HG03025 (cell line): ENCODE data around the gene DNAH8.
"Not testable (repeated sequence)": the region's sequence is repeated elsewhere in the genome, so short reads cannot be mapped to it uniquely, and the experiment has no call there.

Source experiments
- ATAC-seq: cut with Tn5 transposase; IDR thresholded peaks from one replicate; pipeline ENCODE4 v1.9.1; 2021; ENCODE audit warnings: mild to moderate bottlenecking, moderate library complexity; ENCODE audit not compliant: unreplicated experiment, low FRiP score

The DNAH8 gene

DNA sequence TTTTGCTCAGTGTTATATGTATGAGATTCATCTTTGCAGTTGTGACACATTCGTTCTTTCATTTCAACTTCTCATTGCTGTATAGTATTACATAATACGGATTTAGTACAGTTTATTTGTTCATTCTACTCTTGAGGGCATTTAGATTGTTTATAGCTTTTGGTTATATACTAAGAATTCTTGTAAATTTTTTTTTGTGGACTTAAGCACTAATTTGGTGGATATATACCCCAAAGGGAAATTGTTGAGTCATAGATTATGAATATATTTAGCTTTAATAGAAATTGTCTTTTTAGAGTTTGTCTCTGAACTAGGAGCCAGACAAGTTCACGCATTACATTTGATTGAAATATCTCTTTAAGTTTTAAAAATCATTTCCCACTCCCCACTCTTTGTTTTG, 79.6 kb downstream of the DNAH8 start:
- ATAC-seq, result no peak

DNA sequence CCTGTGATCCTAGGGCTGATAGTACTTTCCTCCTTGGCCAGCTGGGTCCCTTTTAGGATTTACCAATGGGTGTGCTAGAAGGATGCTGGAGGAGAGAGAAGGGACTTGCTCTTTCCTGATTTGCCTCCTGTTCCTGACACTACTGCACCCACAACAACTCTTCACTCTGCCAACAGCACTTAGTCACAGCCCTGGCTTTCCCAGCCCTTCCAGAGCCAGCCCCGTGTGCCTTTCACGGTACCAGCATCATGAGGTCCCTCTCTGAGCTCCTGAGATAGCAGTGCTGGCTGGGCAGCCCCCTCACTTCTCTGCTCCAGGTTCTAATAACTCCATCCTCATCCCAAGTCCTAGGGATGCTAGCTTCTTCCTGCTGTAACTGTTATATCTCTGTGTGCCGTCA, 80.9 kb downstream of the DNAH8 start:
- ATAC-seq, result no peak

DNA sequence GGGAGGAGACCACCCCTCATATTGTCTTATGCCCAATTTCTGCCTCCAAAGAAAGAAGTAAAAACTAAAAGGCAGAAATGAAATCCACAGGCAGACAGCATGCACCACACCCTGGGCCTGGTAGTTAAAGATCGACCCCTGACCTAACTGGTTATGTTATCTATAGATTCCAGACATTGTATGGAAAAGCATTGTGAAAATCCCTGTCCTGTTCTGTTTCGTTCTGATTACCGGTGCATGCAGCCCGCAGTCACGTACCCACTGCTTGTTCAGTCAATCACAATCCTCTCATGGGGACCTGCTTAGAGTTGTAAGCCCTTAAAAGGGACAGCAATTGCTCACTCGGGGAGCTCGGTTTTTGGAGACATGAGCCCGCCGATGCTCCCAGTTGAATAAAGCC, 81.3 kb downstream of the DNAH8 start:
- not testable (repeated sequence) for ATAC-seq

- no peak for ATAC-seq
These were observed 81.7 kb downstream of the DNAH8 start for GRCh38 chr6:38796850-38797249.

- ATAC-seq, result no peak
These were observed 82.3 kb downstream of the DNAH8 start for GRCh38 chr6:38797391-38797790.

DNA sequence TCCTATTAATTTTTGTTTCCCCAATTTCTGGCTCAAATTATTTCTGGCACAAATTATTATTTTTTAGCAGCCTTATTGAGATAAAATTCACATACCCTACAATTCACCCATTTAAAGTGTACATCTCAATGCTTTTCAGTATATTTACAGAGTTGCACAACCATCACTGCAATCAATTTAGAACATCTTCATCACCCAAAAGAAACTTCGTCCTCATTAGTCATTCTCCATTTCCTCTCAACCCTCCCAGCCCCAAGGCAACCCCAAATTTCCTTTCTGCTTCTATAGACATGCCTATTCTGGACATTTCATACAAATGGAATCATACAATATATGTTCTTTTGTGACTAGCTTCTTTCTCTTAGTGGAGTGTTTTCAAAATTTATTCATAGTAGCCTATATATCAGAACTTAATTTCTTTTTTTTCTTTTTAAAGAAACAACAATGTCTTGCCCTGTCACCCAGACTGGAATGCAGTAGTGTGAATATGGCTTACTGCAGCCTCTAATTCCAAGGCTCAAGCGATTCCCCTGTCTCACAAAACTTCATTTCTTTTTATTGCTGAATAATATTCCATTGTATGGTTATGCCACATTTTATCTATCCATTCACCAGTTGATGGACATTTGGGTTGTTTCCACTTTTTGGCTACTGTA, 84.5 kb downstream of the DNAH8 start:
- ATAC-seq, result no peak

GRCh38 chr6:38801305-38801704, 86.2 kb downstream of the DNAH8 start:
- ATAC-seq, result no peak

GRCh38 chr6:38802497-38802896, 87.4 kb downstream of the DNAH8 start:
- ATAC-seq, result no peak

GRCh38 chr6:38803129-38803528, 88.0 kb downstream of the DNAH8 start:
- no peak for ATAC-seq

DNA sequence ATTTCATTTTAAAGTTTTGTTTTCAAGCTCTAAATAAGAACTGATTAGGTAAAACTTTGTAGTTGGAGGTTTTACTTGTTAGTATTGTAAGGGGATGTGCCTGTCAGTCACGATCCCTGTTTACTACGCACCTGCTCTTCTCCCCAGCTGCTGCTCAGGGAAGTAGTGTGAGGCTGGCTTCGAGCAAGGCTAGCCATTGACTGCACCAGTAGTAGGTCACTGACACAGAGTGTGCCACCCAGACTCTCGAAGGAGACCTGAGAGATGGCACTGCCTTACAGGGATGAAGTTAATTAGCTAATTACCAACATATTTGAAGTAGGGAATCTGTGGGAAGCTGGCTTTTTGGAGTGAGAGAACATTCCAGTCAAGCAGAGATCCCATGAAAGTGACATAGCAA, 89.2 kb downstream of the DNAH8 start:
- no peak for ATAC-seq

DNA sequence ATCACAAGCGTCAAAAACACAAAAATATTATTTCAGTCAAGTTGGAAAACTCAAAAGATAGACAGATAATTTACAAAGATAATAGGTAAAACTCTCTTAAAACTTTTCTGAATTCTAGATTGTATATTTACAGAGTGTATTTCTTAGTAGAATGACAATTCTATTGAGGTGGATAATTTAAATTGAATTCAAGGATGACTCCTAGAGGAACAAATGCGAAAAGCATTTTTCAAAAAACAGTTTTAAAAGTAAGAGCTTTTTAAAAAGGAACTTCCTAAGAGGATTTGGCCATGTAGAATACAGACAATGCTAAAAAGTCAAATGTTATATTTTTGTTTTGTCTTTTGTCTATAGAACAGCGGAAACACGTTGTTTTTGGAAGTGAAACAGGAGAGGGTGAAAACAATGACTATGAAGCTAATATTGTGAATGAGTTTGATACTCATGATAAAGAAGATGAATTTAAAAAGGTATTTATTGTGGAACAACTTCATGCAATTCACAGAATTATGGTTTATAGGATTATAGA, 90.1 kb downstream of the DNAH8 start:
- ATAC-seq, result no peak

- ATAC-seq, result no peak
These were observed 90.6 kb downstream of the DNAH8 start for GRCh38 chr6:38805692-38806091.

- ATAC-seq, result no peak
These were observed 91.2 kb downstream of the DNAH8 start for GRCh38 chr6:38806271-38806670.

DNA sequence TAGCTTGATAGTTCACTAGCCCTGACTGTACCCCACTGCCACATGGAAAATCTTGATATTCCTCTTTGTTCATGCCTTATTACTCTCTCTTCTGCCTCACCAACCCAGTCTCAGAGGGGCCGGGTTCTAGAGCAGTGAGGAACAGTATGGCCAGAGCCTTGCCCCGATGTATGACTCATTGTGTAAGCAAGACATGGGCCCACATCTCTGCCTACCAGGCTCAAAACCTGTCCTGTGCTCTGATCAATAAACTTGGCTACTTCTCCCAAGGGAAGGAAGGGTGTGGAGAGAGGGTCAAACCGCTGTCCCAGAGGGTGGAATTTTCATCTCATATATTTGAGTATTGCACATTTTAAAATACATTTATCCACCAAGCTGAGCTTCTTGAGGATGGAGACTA, 91.7 kb downstream of the DNAH8 start:
- ATAC-seq, result no peak

- ATAC-seq, result no peak
These were observed 92.9 kb downstream of the DNAH8 start for GRCh38 chr6:38808039-38808438.

- no peak for ATAC-seq
These were observed 98.1 kb downstream of the DNAH8 start for GRCh38 chr6:38813041-38813823.

DNA sequence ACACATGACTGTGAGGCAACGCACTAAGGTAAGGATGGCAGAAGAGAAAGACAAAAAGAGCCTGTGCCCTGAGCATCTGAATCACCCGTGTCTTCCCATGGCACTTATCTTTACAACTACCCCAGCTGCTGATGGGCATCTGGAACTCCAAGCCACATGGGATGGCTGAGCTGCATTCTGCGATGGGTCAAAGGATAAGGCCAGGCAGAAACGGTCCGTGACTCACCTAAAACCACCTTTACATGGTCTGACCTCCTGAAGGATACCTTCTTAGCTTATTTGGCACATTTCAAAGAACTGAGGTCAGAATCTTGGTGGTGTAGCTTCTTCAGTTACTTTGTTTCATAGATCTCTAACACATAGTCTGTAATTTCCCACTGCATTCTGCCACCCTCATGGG, 99.7 kb downstream of the DNAH8 start:
- ATAC-seq, result no peak

- no peak for ATAC-seq
These were observed 100.1 kb downstream of the DNAH8 start for GRCh38 chr6:38815250-38815649.

- no peak for ATAC-seq
These were observed 103.6 kb downstream of the DNAH8 start for GRCh38 chr6:38818691-38819090.

DNA sequence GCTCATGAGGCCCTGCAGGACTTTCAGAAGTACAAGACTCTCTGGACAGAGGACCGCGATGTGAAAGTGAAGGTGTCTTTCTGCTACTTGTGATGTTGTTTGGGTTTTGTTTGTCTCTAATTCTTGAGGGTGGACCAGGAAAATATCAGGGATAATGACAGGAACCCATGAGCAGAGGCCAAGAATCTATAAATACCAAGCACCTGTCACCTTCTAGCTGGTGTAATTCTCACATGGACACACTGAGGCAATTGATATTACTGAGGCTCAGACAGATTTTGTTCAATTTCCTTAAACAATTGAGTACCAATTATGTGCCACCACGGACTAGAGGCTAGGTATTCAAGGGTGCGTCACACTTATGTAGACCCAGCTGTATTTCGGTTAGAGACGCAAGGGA, 107.9 kb downstream of the DNAH8 start:
- no peak for ATAC-seq

DNA sequence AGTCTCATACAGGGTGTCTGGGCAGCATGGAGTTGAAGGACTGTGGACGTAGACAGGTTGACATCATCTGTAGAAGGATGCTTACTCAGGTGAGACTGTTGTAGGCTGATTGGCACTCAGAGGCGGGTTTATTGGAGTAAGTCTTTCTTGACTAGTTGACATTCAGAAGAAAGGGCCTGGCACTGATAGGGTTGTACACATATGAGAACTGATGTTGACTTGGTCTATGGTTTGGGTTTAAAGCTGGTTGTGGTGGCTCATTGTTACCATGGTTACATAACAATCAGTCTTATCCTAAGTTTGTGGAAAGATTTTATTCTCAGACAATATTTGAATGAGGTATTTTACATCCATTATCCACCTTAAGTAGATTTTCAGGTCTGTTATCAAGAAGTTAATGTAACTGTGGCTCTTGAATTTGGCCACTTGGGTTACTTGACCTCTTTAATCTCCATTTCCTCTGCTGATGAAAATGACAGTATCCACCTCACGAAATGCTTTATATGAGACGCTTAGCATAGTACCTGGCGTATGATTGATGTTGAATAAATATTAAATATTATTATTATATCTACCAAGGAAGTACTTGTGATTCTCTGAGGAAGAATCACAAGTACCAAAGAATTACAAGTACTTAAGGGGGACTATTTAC, 109.3 kb downstream of the DNAH8 start:
- no peak for ATAC-seq
